Mucosa of rectum (tissue), 2 donors: ENCODE measurements around the gene CHRNA4.

Experiments
- H3K27ac ChIP-seq, 2 donors: one replicate each; pipeline ENCODE4 v1.7.0; 2013; ENCODE audit warnings: inconsistent platforms in 2 of 2, low read depth in 2 of 2, low read length in 2 of 2
- H3K27me3 ChIP-seq, 2 donors: one replicate each; pipeline ENCODE4 v1.7.0; 2013; ENCODE audit warnings: low read length in 2 of 2; ENCODE audit not compliant: control insufficient read depth in 2 of 2, insufficient read depth in 2 of 2
- H3K36me3 ChIP-seq, 2 donors: one replicate each; pipeline ENCODE4 v1.7.0; 2013; ENCODE audit warnings: low read length in 2 of 2; ENCODE audit not compliant: control insufficient read depth in 2 of 2, insufficient read depth in 2 of 2
- H3K4me1 ChIP-seq, 2 donors: one replicate each; pipeline ENCODE4 v1.7.0; 2013; ENCODE audit warnings: low read length in 2 of 2, mild to moderate bottlenecking in 1 of 2; ENCODE audit not compliant: control insufficient read depth in 2 of 2, insufficient read depth in 2 of 2
- H3K4me3 ChIP-seq, 2 donors: one replicate each; pipeline ENCODE4 v1.7.0; 2013; ENCODE audit warnings: low read length in 2 of 2
- H3K9ac ChIP-seq, 2 donors: one replicate each; pipeline ENCODE4 v1.7.0; 2013; ENCODE audit warnings: low read length in 2 of 2, low read depth in 1 of 2, mild to moderate bottlenecking in 1 of 2
- H3K9me3 ChIP-seq, 2 donors: one replicate each; pipeline ENCODE4 v1.7.0; 2013; ENCODE audit warnings: low read length in 2 of 2; ENCODE audit not compliant: control insufficient read depth in 2 of 2
- donor health status: healthy.
- donor health status: Normal muscosa, but diverticular disease.

The CHRNA4 gene

GRCh38 chr20:63369724-63370617, 8.8 kb upstream of the CHRNA4 start:
- Histone ChIP-seq H3K27me3 (peaks cover 0 to 4% of the 10 kb centered on the region in 2 donors), H3K4me1 (no peaks in the 10 kb centered on the region), H3K9me3 (no peaks in the 10 kb centered on the region), H3K4me3 (no peak overlapping the region), H3K36me3 (no peaks in the 10 kb centered on the region), H3K9ac (no peak overlapping the region), H3K27ac (no peak overlapping the region)

DNA sequence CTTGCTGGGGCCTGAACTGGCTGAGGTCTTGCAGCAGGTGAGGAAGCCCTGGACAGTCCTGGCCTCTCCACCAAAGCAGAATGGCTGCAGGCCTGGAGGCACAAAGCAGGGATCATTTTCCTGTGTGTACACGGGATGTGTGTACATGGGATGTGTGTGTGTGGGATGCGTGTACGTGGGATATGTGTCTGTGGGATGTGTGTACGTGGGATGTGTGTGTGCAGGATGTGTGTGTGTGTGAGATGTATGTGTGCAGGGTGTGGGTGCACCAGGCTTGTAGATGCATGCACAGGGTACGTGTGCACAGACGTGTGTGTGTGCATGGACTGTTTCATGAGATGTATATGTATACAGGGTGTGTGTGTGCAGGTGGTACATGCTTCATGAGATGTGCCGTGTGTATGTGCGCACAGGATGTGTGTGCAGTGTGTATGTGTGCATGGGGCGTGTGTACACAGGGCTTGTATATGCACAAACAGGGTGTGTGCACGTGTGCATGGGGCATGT, 7.9 kb upstream of the CHRNA4 start:
- H3K4me3 ChIP-seq, result no peak overlapping the region
- no peaks in the 10 kb centered on the region for H3K36me3 ChIP-seq
- H3K9ac ChIP-seq, result no peak overlapping the region
- no peak overlapping the region for H3K27ac ChIP-seq
- peaks cover 0 to 4% of the 10 kb centered on the region in 2 donors for H3K27me3 ChIP-seq
- no peaks in the 10 kb centered on the region for H3K4me1 ChIP-seq
- H3K9me3 ChIP-seq, result no peaks in the 10 kb centered on the region

DNA sequence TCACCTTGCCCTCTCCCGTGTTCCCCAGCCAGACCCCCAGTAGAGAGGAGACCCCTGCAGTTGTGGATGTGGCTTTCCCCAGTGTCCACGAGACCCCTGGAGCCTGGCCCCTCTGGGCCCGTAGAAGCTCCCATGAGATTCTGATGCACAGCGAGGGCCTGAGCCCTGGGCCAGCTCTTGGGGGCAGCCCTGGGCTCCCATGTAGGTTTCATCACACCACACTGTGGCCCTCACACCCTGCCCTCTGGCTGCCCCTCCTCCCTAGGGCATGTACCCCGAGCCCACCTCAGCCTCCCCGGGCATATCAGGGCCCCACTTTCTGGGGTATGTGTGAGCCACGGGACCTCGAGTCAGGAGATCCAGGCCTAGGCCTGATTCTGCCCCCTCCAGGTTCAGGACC, 7.0 kb upstream of the CHRNA4 start:
- Histone ChIP-seq H3K9me3 (no peaks in the 10 kb centered on the region), H3K4me3 (no peak overlapping the region), H3K9ac (no peak overlapping the region), H3K27ac (no peak overlapping the region), H3K36me3 (no peaks in the 10 kb centered on the region), H3K27me3 (peaks cover 0 to 4% of the 10 kb centered on the region in 2 donors), H3K4me1 (no peaks in the 10 kb centered on the region)

DNA sequence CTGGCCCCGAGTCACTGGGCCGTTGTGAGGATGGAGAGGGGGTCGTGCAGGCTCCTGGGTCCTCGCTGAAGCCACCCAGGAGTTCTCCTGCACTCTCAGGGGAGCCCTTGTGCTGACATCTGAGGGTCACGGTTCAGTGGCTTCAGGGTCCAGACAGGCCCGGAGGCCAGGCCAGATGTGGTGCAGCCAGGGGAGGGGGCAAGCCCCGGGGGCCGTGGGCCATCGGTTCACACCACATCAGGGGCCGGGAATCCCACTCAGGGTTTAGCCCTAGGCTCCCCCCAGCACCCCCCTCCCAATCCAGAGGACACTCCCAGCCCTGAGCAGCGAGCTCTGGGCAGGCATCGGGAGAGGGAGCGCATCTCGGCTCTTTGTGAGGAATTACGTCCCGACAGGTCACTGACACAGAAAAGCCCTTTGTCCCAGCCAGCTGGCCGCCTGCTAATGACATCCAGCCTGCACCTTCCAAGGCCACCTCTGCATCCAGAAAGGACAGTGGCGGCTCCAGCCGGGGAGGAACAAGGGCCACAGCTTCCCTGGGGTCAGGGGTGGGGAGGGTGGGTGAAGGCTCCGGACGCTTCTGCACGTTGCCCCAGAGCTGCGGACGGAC, 6.4 kb upstream of the CHRNA4 start:
- Histone ChIP-seq H3K9ac (no peak overlapping the region), H3K27me3 (peaks cover 2 to 4% of the 10 kb centered on the region in 2 donors)

GRCh38 chr20:63366390-63367365, 5.5 kb upstream of the CHRNA4 start:
- no peak overlapping the region for H3K9ac ChIP-seq
- no peaks in the 10 kb centered on the region for H3K36me3 ChIP-seq
- H3K27me3 ChIP-seq, result peaks cover 2 to 5% of the 10 kb centered on the region in 2 donors
- H3K9me3 ChIP-seq, result no peaks in the 10 kb centered on the region
- H3K27ac ChIP-seq, result no peak overlapping the region
- no peaks in the 10 kb centered on the region for H3K4me1 ChIP-seq
- H3K4me3 ChIP-seq, result no peak overlapping the region

More for the DNA sequence above, 6.4 kb upstream of the CHRNA4 start:
- H3K9me3 ChIP-seq, result no peaks in the 10 kb centered on the region
- no peaks in the 10 kb centered on the region for H3K4me1 ChIP-seq
- H3K36me3 ChIP-seq, result no peaks in the 10 kb centered on the region
- H3K4me3 ChIP-seq, result no peak overlapping the region
- H3K27ac ChIP-seq, result no peak overlapping the region

- Histone ChIP-seq H3K9ac (no peak overlapping the region), H3K27me3 (peaks cover 0 to 5% of the 10 kb centered on the region in 2 donors), H3K4me1 (no peaks in the 10 kb centered on the region), H3K4me3 (no peak overlapping the region), H3K27ac (no peak overlapping the region), H3K9me3 (no peaks in the 10 kb centered on the region), H3K36me3 (no peaks in the 10 kb centered on the region)
Observed at GRCh38 chr20:63365601-63366389, 4.6 kb upstream of the CHRNA4 start.

DNA sequence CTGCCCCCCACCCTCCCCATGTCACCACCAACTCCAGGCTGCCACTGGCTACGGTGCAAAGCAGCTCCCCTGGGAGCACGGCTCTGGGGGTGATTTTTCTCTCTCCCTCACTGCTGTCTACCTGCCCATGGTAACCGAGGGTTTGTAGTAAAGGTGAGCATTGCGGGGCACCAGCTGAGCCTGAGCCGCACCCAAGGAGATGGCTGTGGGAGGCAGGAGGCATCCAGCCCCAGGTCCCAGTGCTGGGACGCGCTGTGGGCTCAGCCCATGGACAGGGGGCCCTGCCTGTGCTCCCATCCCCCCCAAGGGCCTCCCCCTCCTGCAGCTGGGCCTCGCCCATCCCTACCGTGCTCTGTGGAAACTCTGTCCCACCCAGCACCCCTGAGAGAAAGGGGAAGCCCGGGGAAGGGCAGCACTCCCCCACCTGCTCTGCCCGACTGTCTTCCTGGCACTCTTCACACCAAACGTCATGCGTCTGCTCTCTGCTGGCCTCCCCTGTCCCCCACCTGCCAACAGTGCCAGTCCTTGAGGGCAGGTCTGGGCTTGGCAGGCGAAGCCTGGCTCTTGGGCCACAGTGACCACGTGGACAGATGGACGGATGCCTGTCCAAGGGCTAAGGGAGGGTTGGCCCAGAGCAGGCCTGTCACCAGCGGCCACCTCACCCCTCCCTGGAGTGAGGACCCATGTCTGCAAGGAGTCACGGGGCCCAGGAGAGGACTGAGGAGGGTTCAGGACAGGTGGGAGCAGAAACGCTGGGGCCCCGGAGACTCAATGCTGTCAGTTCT, 3.8 kb upstream of the CHRNA4 start:
- Histone ChIP-seq H3K27ac (no peak overlapping the region), H3K9me3 (no peaks in the 10 kb centered on the region), H3K9ac (no peak overlapping the region), H3K4me3 (no peak overlapping the region), H3K4me1 (no peaks in the 10 kb centered on the region), H3K36me3 (no peaks in the 10 kb centered on the region), H3K27me3 (peaks cover 2 to 8% of the 10 kb centered on the region in 2 donors)

DNA sequence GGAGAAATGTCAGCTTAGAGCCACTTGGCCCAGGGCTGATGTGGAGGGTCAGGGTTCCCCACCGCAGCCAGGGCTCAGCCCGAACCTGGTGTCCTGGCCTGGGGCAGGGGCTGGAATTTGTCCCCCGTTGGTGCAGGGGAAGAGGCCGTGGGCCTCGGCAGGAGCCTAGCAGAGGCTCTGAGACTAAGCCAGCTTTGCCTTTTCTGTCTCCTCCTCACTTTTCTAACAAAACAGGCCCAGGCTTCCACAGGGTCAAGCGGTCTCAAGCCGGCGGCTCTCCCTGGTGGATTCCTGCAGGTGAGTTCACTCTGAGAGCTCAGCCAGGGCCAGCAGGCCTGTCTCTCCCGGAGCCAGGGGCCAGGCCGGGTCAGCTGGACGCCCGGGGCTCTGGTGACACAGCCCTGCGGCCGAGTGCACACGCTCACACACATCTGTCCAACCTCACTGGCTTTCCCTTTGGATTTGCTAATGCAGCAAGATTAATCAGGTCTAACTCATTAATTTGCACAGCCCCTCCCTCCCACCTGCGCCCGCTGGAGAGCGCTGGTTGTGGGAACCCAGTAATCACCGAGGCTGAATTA, 2.9 kb upstream of the CHRNA4 start:
- Histone ChIP-seq H3K27me3 (peaks cover 9 to 10% of the 10 kb centered on the region in 2 donors), H3K9ac (no peak overlapping the region), H3K4me3 (no peak overlapping the region), H3K9me3 (no peaks in the 10 kb centered on the region), H3K4me1 (no peaks in the 10 kb centered on the region), H3K27ac (no peak overlapping the region), H3K36me3 (no peaks in the 10 kb centered on the region)
